Astrocyte (in vitro differentiated cells and primary cell): ENCODE results near the gene NFKBIL1. TPM values are rescaled to one million over a fixed set of nuclear protein-coding genes. Genes with fewer than 3 reads are reported as not detected.

Experiments
- DNase-seq: peaks from one replicate; pipeline ENCODE4 v3.0.0-alpha.2; 2010; ENCODE audit warnings: low read depth
- FAIRE-seq: peaks from 2 replicates; lab custom pipeline; 2011; peaks lifted over from hg19 to GRCh38; lab: Jason Lieb, UNC
- H2AFZ ChIP-seq: 2 replicates; pipeline ENCODE4 v1.6.0; 2012; ENCODE audit warnings: low read depth, low read length, inconsistent platforms
- H3K27ac ChIP-seq: 2 replicates; pipeline ENCODE4 v1.5.1; 2011; ENCODE audit warnings: low read depth, low read length, inconsistent platforms
- H3K27me3 ChIP-seq: 2 replicates; pipeline ENCODE4 v1.6.0; 2011; ENCODE audit warnings: low read length, inconsistent platforms; ENCODE audit not compliant: insufficient read depth
- H3K36me3 ChIP-seq: 2 replicates; pipeline ENCODE4 v1.5.1; 2011; ENCODE audit warnings: low read length, inconsistent platforms; ENCODE audit not compliant: insufficient read depth
- H3K4me1 ChIP-seq: 2 replicates; pipeline ENCODE4 v1.5.1; 2011; ENCODE audit warnings: low read length, inconsistent platforms; ENCODE audit not compliant: insufficient read depth
- H3K4me2 ChIP-seq: 2 replicates; pipeline ENCODE4 v1.6.0; 2012; ENCODE audit warnings: low read length, inconsistent platforms
- H3K4me3 ChIP-seq: 2 replicates; pipeline ENCODE4 v1.5.1; 2011; ENCODE audit warnings: low read depth, mild to moderate bottlenecking, low read length, inconsistent platforms; ENCODE audit not compliant: insufficient read depth
- H3K79me2 ChIP-seq: 2 replicates; pipeline ENCODE4 v1.6.0; 2012; ENCODE audit warnings: mild to moderate bottlenecking, low read length, inconsistent platforms; ENCODE audit not compliant: insufficient read depth
- H3K9ac ChIP-seq: 2 replicates; pipeline ENCODE4 v1.6.0; 2012; ENCODE audit warnings: mild to moderate bottlenecking, low read length, inconsistent platforms
- H3K9me3 ChIP-seq: 2 replicates; pipeline ENCODE4 v1.5.1; 2012; ENCODE audit warnings: low read depth, mild to moderate bottlenecking, low read length, inconsistent platforms; ENCODE audit not compliant: insufficient read depth
- H4K20me1 ChIP-seq: 2 replicates; pipeline ENCODE4 v1.6.0; 2012; ENCODE audit warnings: low read length, inconsistent platforms; ENCODE audit not compliant: insufficient read depth
- H3K27ac Mint-ChIP-seq: one replicate; pipeline ENCODE4 v1.8.0; 2021; ENCODE audit warnings: mild to moderate bottlenecking, mixed read lengths; ENCODE audit not compliant: unreplicated experiment
- H3K27me3 Mint-ChIP-seq: one replicate; pipeline ENCODE4 v1.8.0; 2021; ENCODE audit warnings: low read depth, mixed read lengths; ENCODE audit not compliant: unreplicated experiment
- H3K36me3 Mint-ChIP-seq: one replicate; pipeline ENCODE4 v1.8.0; 2021; ENCODE audit warnings: low read depth, mixed read lengths; ENCODE audit not compliant: unreplicated experiment
- H3K4me1 Mint-ChIP-seq: one replicate; pipeline ENCODE4 v1.8.0; 2021; ENCODE audit warnings: low read depth, mixed read lengths; ENCODE audit not compliant: unreplicated experiment
- H3K4me3 Mint-ChIP-seq: one replicate; pipeline ENCODE4 v1.8.0; 2021; ENCODE audit warnings: mild to moderate bottlenecking, moderate library complexity, mixed read lengths; ENCODE audit not compliant: unreplicated experiment
- H3K9me3 Mint-ChIP-seq: one replicate; pipeline ENCODE4 v1.8.0; 2021; ENCODE audit warnings: mild to moderate bottlenecking, mixed read lengths; ENCODE audit not compliant: unreplicated experiment
- EZH2 ChIP-seq: IDR thresholded peaks from 2 replicates; pipeline ENCODE4 v1.6.1; 2012; ENCODE audit warnings: mild to moderate bottlenecking, low read length, inconsistent platforms; ENCODE audit not compliant: insufficient read depth
- total RNA-seq: library from RNA; stranded (reverse); gene quantifications from 2 replicates; pipeline ENCODE4 v1.2.1, GENCODE V29; 2021
- TF ChIP-seq, protein P1 (sequence below): IDR thresholded peaks from 2 replicates; pipeline ENCODE4 v1.5.1; 2011; ENCODE audit warnings: low read depth, mild to moderate bottlenecking, inconsistent platforms, low read length, moderate library complexity; ENCODE audit not compliant: insufficient read depth

The NFKBIL1 gene
- total RNA-seq, 1 donor from 2014 or later, result 20.4 TPM

- Histone ChIP-seq H4K20me1 (peaks cover 88% of the 10 kb centered on the region), H3K36me3 (peaks cover 62% of the 10 kb centered on the region), H3K27me3 (no peaks in the 10 kb centered on the region), H3K4me3 (no peak overlapping the region), H3K9me3 (no peaks in the 10 kb centered on the region), H3K79me2 (peaks cover 40% of the 10 kb centered on the region), H2AFZ (no peak overlapping the region), H3K27ac (no peak overlapping the region), H3K4me1 (no peaks in the 10 kb centered on the region), H3K4me2 (no peak overlapping the region), H3K9ac (no peak overlapping the region)
- Mint-ChIP-seq H3K4me3 (no peak overlapping the region), H3K4me1 (peaks cover 5% of the 10 kb centered on the region), H3K36me3 (peaks cover 15% of the 10 kb centered on the region), H3K27ac (no peak overlapping the region), H3K27me3 (no peaks in the 10 kb centered on the region), H3K9me3 (no peaks in the 10 kb centered on the region)
- DNase-seq (no peak), FAIRE-seq (no peak)
- no peak for TF ChIP-seq EZH2
- TF ChIP-seq, protein P1, sequence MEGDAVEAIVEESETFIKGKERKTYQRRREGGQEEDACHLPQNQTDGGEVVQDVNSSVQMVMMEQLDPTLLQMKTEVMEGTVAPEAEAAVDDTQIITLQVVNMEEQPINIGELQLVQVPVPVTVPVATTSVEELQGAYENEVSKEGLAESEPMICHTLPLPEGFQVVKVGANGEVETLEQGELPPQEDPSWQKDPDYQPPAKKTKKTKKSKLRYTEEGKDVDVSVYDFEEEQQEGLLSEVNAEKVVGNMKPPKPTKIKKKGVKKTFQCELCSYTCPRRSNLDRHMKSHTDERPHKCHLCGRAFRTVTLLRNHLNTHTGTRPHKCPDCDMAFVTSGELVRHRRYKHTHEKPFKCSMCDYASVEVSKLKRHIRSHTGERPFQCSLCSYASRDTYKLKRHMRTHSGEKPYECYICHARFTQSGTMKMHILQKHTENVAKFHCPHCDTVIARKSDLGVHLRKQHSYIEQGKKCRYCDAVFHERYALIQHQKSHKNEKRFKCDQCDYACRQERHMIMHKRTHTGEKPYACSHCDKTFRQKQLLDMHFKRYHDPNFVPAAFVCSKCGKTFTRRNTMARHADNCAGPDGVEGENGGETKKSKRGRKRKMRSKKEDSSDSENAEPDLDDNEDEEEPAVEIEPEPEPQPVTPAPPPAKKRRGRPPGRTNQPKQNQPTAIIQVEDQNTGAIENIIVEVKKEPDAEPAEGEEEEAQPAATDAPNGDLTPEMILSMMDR, result no peak
Observed at GRCh38 chr6:31531771-31532643, 15.4 kb upstream of the NFKBIL1 start.

DNA sequence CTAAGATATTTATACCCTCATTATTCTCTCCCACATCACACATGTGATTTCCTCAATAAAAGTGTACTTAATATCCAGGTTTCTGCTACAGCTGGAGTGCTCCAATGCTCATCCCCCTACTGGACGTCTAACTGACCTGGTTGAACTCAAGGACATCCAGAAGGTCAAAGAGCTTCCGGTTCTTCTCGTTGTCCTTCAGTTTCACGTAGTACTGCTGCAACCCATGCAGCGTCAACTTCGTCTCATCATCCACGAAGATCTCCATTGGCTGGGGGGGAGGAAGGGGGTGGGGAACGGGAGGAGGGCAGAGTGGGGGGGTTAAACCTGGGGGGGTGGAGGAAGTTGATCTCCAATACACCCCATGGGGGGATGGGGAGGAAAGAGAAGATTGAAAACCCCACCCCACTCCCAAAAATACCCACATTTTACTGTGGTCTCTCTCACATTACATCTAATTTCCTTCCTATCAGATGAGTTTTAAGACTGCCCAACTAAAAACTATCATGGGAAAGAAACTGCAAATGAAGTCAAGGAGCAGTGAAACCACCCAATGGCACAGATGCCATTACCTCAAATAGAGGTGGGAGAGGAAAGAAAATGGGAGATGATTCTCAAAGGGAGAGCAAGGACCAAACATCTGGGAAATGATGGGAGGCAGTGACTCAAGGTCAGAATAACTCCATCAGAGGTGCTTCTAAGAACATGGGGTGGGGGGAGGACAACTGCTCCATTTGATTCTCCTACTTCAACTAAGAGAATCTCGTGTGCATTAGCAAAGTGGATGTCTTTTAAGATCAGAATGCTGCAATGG is 14.6 kb upstream of the NFKBIL1 start:
- TF ChIP-seq, protein P1, result no peak
- no peak for TF ChIP-seq EZH2
- H3K4me3 ChIP-seq, result no peak overlapping the region
- no peak for FAIRE-seq
- H3K4me1 Mint-ChIP-seq, result peaks cover 5% of the 10 kb centered on the region
- no peak overlapping the region for H3K27ac ChIP-seq
- H3K36me3 ChIP-seq, result peaks cover 66% of the 10 kb centered on the region
- peaks cover 95% of the 10 kb centered on the region for H4K20me1 ChIP-seq
- H3K9ac ChIP-seq, result no peak overlapping the region
- H3K4me3 Mint-ChIP-seq, result no peak overlapping the region
- no peak overlapping the region for H3K4me2 ChIP-seq
- H2AFZ ChIP-seq, result no peak overlapping the region
- no peak for DNase-seq
- no peak overlapping the region for H3K27ac Mint-ChIP-seq
- no peaks in the 10 kb centered on the region for H3K27me3 ChIP-seq
- no peaks in the 10 kb centered on the region for H3K9me3 ChIP-seq
- H3K27me3 Mint-ChIP-seq, result no peaks in the 10 kb centered on the region
- no peaks in the 10 kb centered on the region for H3K4me1 ChIP-seq
- peaks cover 48% of the 10 kb centered on the region for H3K79me2 ChIP-seq
- no peaks in the 10 kb centered on the region for H3K9me3 Mint-ChIP-seq
- H3K36me3 Mint-ChIP-seq, result peaks cover 15% of the 10 kb centered on the region
